Stimulated activated CD8-positive, alpha-beta memory T cell treated with anti-CD3 and anti-CD28 coated beads, Interleukin-12 subunit alpha, Interleukin-12 subunit beta, amount 100 ng/mL, for 24 hours (primary cell): ENCODE data around the gene B3GAT3.
"Not testable (repeated sequence)": the region's sequence is repeated elsewhere in the genome, so short reads cannot be mapped to it uniquely, and the experiment has no call there.

Experiments used
- DNase-seq: peaks from one replicate; pipeline ENCODE4 v3.0.0-alpha.2; 2020; ENCODE audit errors: extremely low read depth

Gene B3GAT3

GRCh38 chr11:62577046-62577714 is 44.6 kb downstream of the B3GAT3 start:
- DNase-seq, result no peak

GRCh38 chr11:62575837-62576236 is 45.9 kb downstream of the B3GAT3 start:
- DNase-seq, result no peak

DNA sequence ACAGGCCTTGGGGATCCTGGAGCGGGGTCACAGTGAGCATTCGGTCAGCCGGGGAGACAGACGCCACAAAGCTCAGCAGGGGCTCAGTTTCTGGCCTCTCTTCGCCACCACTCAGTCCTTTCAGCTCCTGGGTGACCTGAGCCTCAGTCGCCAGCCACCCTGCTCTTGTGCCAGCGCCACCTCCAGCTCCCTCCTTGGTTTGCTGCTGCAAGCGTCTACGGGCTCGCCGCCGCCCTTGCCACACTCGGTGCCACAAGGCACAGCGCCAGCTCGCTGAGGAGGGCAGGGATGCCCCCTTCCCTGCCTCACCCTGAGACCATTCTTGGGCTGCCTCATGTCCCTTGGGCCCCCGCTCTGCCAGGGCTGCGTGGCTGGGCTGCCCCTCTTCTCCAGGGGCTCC is 46.6 kb downstream of the B3GAT3 start:
- no peak for DNase-seq

DNA sequence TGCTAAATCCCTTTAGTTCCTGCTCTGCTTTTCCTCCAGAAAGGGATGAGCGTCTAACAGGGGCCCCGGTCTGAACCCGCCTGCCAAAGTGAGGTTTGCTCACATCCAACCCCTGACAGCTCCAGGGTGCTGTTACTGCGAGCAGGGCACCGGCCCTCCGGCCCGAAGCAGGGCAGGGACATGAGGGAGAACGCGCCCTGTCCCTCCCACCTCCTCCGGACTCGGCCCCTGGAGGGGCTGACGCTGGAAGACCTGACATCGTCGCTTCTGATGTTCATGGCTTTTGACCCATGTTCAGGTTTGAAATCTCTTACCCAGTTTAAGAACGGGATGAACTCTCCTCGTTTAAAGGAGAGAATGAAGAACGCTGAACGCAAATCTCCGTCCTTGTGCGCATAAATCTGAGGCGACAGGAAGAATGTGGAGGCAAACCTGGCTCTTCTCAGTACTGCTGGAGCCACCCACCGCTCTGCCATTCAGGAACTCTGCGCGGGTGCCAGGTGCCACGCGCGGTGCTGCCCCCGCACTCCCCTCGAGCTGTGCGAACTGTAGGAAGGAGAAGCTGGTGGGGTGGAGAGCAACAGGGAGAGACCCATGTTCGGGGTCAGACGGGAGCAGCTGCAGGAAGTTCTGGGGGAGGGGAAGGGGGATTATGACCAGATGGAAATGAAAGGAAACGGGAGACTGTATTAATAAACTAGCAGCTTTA is 47.3 kb downstream of the B3GAT3 start:
- no peak for DNase-seq

- DNase-seq, result peak; percentile 94
These were observed 48.0 kb downstream of the B3GAT3 start, which contains the start of gene EEF1G for GRCh38 chr11:62573592-62574362. Gene EEF1G (minus strand): TSS chr11:62573891. CDS start chr11:62573842, 49 bp downstream.

DNA sequence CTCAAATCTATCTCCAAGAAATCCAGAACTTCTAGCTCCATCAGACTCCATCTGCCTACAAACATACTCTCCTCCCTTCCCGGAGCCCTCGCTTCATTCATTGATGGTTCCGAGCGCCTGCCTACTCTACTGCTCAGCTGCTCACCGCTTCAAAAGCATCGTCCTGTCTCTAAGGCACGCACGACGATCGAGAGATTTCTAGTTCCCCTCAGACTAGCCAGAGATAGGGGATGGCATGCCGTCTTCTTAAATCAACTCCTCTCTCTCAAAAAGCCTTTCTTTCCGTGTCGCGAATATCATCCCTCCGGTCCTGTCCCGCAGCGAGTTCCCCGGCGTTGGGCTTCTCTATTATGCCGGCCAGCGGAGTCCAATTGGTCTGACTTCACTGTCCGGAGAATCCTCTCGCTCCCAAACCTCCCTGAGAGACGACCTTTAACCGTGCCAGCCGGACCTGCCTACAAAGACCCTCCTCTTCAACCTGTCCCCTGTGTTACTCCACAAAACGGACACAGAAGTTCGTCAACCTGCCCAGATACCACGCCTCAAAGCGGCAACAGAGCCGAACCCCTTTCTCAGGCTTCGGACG is 48.7 kb downstream of the B3GAT3 start:
- no peak for DNase-seq

DNA sequence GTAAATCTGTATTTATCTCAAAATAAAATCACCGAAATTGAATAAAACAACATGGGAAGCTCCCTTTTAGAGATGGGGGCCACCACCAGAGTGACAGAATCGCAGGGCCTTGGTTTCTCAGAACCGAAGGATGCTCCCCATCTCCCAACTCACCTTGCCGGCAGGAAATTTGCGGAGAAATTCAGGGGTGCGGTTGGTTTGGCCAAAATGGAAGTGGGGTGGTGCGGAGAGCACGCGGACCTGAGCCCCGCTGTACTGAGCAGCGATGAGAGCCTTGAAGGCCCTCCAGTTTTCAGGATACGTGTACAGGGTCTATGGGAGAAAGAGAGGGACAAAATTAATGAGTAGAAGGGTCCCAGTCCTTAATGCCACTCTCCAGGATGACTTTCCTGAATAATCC is 49.4 kb downstream of the B3GAT3 start:
- no peak for DNase-seq

DNA sequence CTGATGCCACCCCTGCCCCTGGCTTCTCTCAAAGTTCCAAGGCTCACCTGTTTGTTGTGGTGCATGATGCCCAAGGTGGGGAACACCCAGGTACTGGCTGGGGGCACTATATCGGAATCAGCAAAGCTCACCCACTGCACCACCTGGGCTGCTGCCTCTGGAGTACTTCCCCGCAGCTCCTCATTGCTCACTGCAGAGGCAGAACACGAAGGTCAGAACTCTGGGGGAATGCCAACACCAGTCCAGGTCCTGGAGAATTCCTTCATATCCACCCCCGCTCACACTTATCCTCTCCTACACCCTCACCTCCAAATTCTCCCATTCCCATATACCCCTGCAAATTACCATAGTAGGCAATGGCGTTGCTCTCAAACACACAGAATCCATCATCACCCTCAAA is 50.3 kb downstream of the B3GAT3 start:
- not testable (repeated sequence) for DNase-seq

GRCh38 chr11:62570903-62571302 is 50.9 kb downstream of the B3GAT3 start:
- DNase-seq, result not testable (repeated sequence)

DNA sequence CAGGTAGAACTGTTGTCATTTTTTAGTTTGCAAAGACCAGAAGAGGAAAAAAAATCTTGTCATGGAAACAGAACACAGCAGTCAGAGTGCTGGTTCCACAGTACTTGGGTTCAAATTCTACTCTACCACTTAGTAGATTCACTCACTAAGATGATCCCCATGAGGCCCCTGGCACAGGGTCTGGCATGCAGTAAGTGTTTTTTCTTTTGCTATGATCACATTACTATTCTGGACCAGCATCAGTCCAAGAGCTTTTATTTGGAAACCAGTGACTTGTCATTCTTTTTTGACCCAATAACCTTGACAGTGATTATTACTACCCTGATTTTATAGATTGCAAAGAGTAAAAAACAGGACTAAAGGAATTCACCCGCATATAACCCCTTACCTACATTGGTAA is 52.2 kb downstream of the B3GAT3 start:
- DNase-seq, result no peak

DNA sequence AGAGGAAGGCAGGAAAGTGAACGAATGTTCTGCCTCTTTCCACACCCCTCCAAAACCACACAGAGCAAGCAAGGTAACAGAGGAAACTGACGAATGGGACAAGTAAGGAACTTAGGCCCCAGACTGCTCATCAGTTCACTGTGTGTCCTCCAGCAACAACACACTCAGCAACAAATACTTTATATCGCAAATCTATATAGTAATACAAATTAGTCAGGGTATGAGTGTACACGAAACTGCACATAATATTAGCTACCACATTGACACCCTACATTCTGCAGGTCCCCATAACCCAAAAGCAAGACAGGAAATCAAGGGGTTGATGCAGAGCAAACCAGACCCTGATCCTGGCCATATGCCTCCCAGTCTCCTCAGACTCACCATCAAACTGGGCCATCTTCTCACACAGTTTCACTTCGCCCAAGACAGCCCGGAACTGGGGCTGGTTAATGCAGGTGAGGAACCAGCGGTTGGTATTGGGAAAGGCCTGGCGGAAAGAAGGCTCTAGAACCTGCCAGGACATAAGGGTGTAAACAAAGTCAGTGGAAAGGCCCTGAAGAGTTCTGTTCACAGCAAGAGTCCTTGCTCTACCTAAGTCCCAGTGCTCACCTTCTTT is 54.7 kb downstream of the B3GAT3 start:
- DNase-seq, result no peak

DNA sequence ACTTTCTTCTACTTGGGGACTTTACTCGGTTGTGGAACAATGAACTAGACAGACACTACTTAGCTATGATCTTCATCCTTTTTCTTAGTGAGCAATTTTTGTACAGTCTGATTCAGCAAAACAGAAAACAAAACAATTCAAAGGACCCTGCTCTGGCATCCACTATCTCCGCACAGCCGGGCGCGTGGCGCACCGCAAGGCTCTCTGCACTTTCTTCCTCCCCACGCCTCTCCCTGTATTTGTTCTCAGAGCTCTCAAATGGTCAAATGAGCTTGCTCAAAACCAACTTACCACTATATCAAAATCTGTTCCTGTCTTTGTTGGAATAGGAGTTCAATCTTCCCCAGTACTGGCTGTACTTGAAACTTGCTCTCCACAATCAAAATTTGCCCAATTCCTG is 55.5 kb downstream of the B3GAT3 start:
- DNase-seq, result no peak
